ENCODE results near the gene FREM2.
A peak's percentile ranks its signal among the peaks of the same experiment; 100 is the strongest.

FREM2 gene

GRCh38 chr13:38830442-38831045, 143.7 kb downstream of the FREM2 start:
- DNase-seq, result no peak

- DNase-seq, result no peak
Measured at GRCh38 chr13:38844581-38844980, 157.7 kb downstream of the FREM2 start.

- DNase-seq, result no peak
Measured at GRCh38 chr13:38848360-38848759, 161.5 kb downstream of the FREM2 start.

- DNase-seq, result peak; percentile 25
Measured at GRCh38 chr13:38849315-38849714, 162.4 kb downstream of the FREM2 start.

GRCh38 chr13:38850868-38851626, 164.2 kb downstream of the FREM2 start:
- DNase-seq, result no peak

- DNase-seq, result no peak
Measured at GRCh38 chr13:38854226-38854625, 167.3 kb downstream of the FREM2 start.

GRCh38 chr13:38856065-38856464, 169.2 kb downstream of the FREM2 start:
- DNase-seq, result no peak

GRCh38 chr13:38862443-38862842, 175.6 kb downstream of the FREM2 start:
- DNase-seq, result no peak

- no peak for DNase-seq
Measured at GRCh38 chr13:38863536-38863935, 176.7 kb downstream of the FREM2 start.

GRCh38 chr13:38866649-38867048, 179.8 kb downstream of the FREM2 start:
- DNase-seq, result no peak

- DNase-seq, result no peak
Measured at GRCh38 chr13:38868399-38868798, 181.5 kb downstream of the FREM2 start.

GRCh38 chr13:38868870-38869269, 182.0 kb downstream of the FREM2 start:
- DNase-seq, result no peak

- no peak for DNase-seq
Measured at GRCh38 chr13:38871275-38871674, 184.4 kb downstream of the FREM2 start.

GRCh38 chr13:38872693-38873092, 185.8 kb downstream of the FREM2 start:
- peak; percentile 23 for DNase-seq

GRCh38 chr13:38875186-38875875, 188.5 kb downstream of the FREM2 start:
- DNase-seq, result no peak

GRCh38 chr13:38879278-38879677, 192.4 kb downstream of the FREM2 start:
- DNase-seq, result no peak

GRCh38 chr13:38879786-38880185, 192.9 kb downstream of the FREM2 start:
- DNase-seq, result no peak

GRCh38 chr13:38880397-38880796, 193.5 kb downstream of the FREM2 start:
- no peak for DNase-seq

GRCh38 chr13:38883783-38884182, 196.9 kb downstream of the FREM2 start:
- DNase-seq, result no peak

GRCh38 chr13:38888309-38888708, 201.4 kb downstream of the FREM2 start:
- peak; percentile 42 for DNase-seq

- DNase-seq, result no peak
Measured at GRCh38 chr13:38895075-38895474, 208.2 kb downstream of the FREM2 start.

GRCh38 chr13:38897521-38897920, 210.6 kb downstream of the FREM2 start:
- DNase-seq, result no peak

- DNase-seq, result no peak
Measured at GRCh38 chr13:38898481-38898880, 211.6 kb downstream of the FREM2 start.

GRCh38 chr13:38899571-38899970, 212.7 kb downstream of the FREM2 start:
- DNase-seq, result no peak

All from HCEC 1CT (cell line).